GM12865 (cell line): ENCODE results near the gene ERVH48-1.
"Not testable (repeated sequence)": the region's sequence is repeated elsewhere in the genome, so short reads cannot be mapped to it uniquely, and the experiment has no call there.

Source experiments
- DNase-seq: peaks from one replicate; pipeline ENCODE4 v3.0.0; 2010; ENCODE audit warnings: low read depth
- H3K4me3 ChIP-seq: 2 replicates; pipeline ENCODE4 v1.5.1; 2011; ENCODE audit warnings: mild to moderate bottlenecking, low read depth, low read length, control low read depth
- CTCF ChIP-seq: IDR thresholded peaks from 2 replicates; pipeline ENCODE4 v1.5.1; 2011; ENCODE audit warnings: low read length, control low read depth, low read depth, inconsistent platforms; ENCODE audit not compliant: insufficient read depth; ENCODE audit errors: missing control alignments

Gene ERVH48-1

GRCh38 chr21:42892931-42893755 lies 32.3 kb downstream of the ERVH48-1 start, which contains the start of gene NDUFV3:
TSS of gene NDUFV3 (plus strand) at chr21:42893309. CDS start at chr21:42893334, 25 bp downstream.
- peak; percentile 99 for DNase-seq
- peak within 1 kb of the TSS; percentile 86 for H3K4me3 ChIP-seq
- TF ChIP-seq CTCF, result no peak

GRCh38 chr21:42892582-42892930 lies 32.9 kb downstream of the ERVH48-1 start:
- peak overlapping the region; percentile 52 for H3K4me3 ChIP-seq
- no peak for TF ChIP-seq CTCF
- DNase-seq, result no peak

- TF ChIP-seq CTCF, result no peak
- no peak overlapping the region for H3K4me3 ChIP-seq
- DNase-seq, result no peak
Observed at GRCh38 chr21:42887326-42887725, 38.1 kb downstream of the ERVH48-1 start.

GRCh38 chr21:42883921-42884320 lies 41.5 kb downstream of the ERVH48-1 start:
- DNase-seq, result no peak
- TF ChIP-seq CTCF, result no peak
- H3K4me3 ChIP-seq, result no peak overlapping the region

GRCh38 chr21:42880352-42880751 lies 45.1 kb downstream of the ERVH48-1 start:
- peak overlapping the region; percentile 79 for H3K4me3 ChIP-seq
- DNase-seq, result no peak
- TF ChIP-seq CTCF, result no peak

- peak; percentile 99 for DNase-seq
- H3K4me3 ChIP-seq, result peak within 1 kb of the TSS; percentile 79
- no peak for TF ChIP-seq CTCF
Observed at GRCh38 chr21:42878993-42879787, 46.2 kb downstream of the ERVH48-1 start, which contains the start of gene WDR4. TSS of gene WDR4 (minus strand) at chr21:42879539. CDS start at chr21:42879495, 44 bp downstream.

- no peak for DNase-seq
- TF ChIP-seq CTCF, result no peak
- peak overlapping the region; percentile 79 for H3K4me3 ChIP-seq
Observed at GRCh38 chr21:42878678-42878992, 46.8 kb downstream of the ERVH48-1 start.

GRCh38 chr21:42875811-42876210 lies 49.6 kb downstream of the ERVH48-1 start:
- DNase-seq, result not testable (repeated sequence)

More at GRCh38 chr21:42875811-42876210, 49.6 kb downstream of the ERVH48-1 start:
- H3K4me3 ChIP-seq, result not testable (repeated sequence)
